Duodenal mucosa (tissue), 2 donors: ENCODE results near the gene CA11.
"Not testable (repeated sequence)": the region's sequence is repeated elsewhere in the genome, so short reads cannot be mapped to it uniquely, and the experiment has no call there.

Experiments used
- H3K27ac ChIP-seq: one replicate; pipeline ENCODE4 v1.7.0; 2013; ENCODE audit warnings: low read depth, low read length
- H3K27me3 ChIP-seq, 2 donors: one replicate each; pipeline ENCODE4 v1.7.0; 2013; ENCODE audit warnings: low read length in 2 of 2, control low read depth in 1 of 2; ENCODE audit not compliant: insufficient read depth in 2 of 2, control insufficient read depth in 1 of 2
- H3K36me3 ChIP-seq, 2 donors: one replicate each; pipeline ENCODE4 v1.7.0; 2013; ENCODE audit warnings: low read length in 2 of 2, control low read depth in 1 of 2; ENCODE audit not compliant: insufficient read depth in 2 of 2, control insufficient read depth in 1 of 2
- H3K4me1 ChIP-seq, 2 donors: one replicate each; pipeline ENCODE4 v1.7.0; 2013; ENCODE audit warnings: low read length in 2 of 2, control low read depth in 1 of 2; ENCODE audit not compliant: insufficient read depth in 2 of 2, control insufficient read depth in 1 of 2
- H3K4me3 ChIP-seq, 2 donors: one replicate each; pipeline ENCODE4 v1.7.0; 2013; ENCODE audit warnings: low read length in 2 of 2, low read depth in 1 of 2
- H3K9ac ChIP-seq, 2 donors: one replicate each; pipeline ENCODE4 v1.7.0; 2013; ENCODE audit warnings: low read length in 2 of 2, low read depth in 1 of 2
- H3K9me3 ChIP-seq, 2 donors: one replicate each; pipeline ENCODE4 v1.7.0; 2013; ENCODE audit warnings: low read length in 2 of 2, control low read depth in 1 of 2; ENCODE audit not compliant: control insufficient read depth in 1 of 2

The CA11 gene

GRCh38 chr19:48680006-48680405 is 34.0 kb upstream of the CA11 start:
- H3K9me3 ChIP-seq, H3K27me3 ChIP-seq, H3K4me3 ChIP-seq, H3K36me3 ChIP-seq, H3K9ac ChIP-seq, H3K27ac ChIP-seq: not testable (repeated sequence)
- H3K4me1 ChIP-seq: peaks cover 33 to 35% of the 10 kb centered on the region in 2 donors

DNA sequence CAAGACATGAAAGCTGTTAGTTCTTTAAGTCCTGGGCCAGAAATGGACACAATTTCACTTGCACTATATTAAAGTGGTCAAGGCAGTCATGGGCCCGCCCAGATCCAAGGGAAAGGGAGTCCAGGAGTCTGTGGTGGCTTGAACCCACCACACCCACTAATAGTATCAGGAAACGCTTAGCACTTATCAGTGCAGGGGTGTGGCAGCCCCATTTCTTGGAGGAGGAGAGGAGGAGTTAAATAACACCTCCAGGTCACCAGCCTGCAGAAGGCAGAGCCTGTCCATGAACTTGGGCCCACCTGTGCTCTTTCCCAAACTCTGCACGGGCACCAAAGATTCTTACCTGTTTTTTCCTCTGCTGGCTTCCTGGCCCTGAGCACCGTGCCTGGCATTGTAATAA is 32.2 kb upstream of the CA11 start:
- Histone ChIP-seq H3K4me3 (peak overlapping the region; percentile 32 to 47), H3K27ac (peak overlapping the region; percentile 70), H3K9me3 (no peaks in the 10 kb centered on the region), H3K4me1 (peaks cover 26 to 31% of the 10 kb centered on the region in 2 donors), H3K27me3 (no peaks in the 10 kb centered on the region), H3K9ac (peak overlapping the region; percentile 20 to 32), H3K36me3 (no peaks in the 10 kb centered on the region)

DNA sequence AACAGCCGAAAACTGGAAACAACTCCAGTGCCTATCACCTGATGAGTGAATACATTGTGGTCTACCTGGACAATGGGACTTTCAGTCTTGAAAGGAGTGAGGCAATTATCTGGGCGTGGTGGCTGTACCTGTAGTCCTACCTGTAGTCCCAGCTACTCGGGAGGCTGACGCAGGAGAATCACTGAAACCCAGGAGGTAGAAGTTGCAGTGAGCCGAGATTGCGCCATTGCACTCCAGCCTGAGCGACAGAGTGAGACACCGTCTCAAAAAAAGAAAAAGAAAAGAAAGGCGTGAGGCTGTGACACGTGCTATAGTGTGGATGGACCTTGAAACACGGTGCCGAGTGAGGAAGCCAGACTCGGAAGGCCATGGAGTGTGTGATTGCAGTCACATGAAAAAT is 30.9 kb upstream of the CA11 start:
- H3K9me3 ChIP-seq: no peaks in the 10 kb centered on the region
- peak overlapping the region; percentile 38 to 48 for H3K9ac ChIP-seq
- no peak overlapping the region for H3K4me3 ChIP-seq
- peaks cover 26 to 31% of the 10 kb centered on the region in 2 donors for H3K4me1 ChIP-seq
- peak overlapping the region; percentile 58 for H3K27ac ChIP-seq
- no peaks in the 10 kb centered on the region for H3K27me3 ChIP-seq
- H3K36me3 ChIP-seq: no peaks in the 10 kb centered on the region

DNA sequence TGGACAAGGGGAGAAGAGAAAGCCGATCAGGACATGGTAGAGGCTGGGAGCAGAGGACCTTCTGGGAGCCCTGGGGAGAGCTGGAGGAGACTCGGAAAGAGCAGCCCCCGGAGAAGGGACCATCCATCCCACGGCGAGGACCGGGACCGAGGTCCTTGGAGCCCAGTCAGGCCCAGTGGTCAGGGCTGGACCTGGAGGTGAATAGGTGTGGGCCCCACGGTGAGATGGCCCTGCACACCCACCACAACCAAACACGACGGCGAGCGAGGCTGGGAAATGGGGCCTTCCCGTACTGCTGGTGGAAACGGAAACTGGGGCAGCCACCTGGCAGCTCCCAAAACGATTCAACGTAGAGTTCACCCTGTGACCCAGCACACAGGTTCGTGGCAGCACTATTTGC is 30.5 kb upstream of the CA11 start:
- Histone ChIP-seq H3K27me3 (no peaks in the 10 kb centered on the region), H3K27ac (peak overlapping the region; percentile 58), H3K9ac (peak overlapping the region in 1 of 2 donors; percentile 38), H3K36me3 (no peaks in the 10 kb centered on the region), H3K4me1 (peaks cover 26 to 31% of the 10 kb centered on the region in 2 donors), H3K9me3 (no peaks in the 10 kb centered on the region), H3K4me3 (no peak overlapping the region)

GRCh38 chr19:48674921-48675824 is 29.2 kb upstream of the CA11 start:
- Histone ChIP-seq H3K4me3 (no peak overlapping the region), H3K36me3 (no peaks in the 10 kb centered on the region), H3K27me3 (no peaks in the 10 kb centered on the region), H3K9ac (peak overlapping the region in 1 of 2 donors; percentile 33), H3K4me1 (peaks cover 26 to 27% of the 10 kb centered on the region in 2 donors), H3K27ac (no peak overlapping the region), H3K9me3 (no peaks in the 10 kb centered on the region)

- Histone ChIP-seq H3K4me1 (peaks cover 26 to 27% of the 10 kb centered on the region in 2 donors), H3K4me3 (no peak overlapping the region), H3K9ac (no peak overlapping the region), H3K9me3 (no peaks in the 10 kb centered on the region), H3K27me3 (no peaks in the 10 kb centered on the region), H3K36me3 (no peaks in the 10 kb centered on the region), H3K27ac (no peak overlapping the region)
These were observed 28.3 kb upstream of the CA11 start for GRCh38 chr19:48674216-48674809.

GRCh38 chr19:48673436-48674100 is 27.6 kb upstream of the CA11 start:
- Histone ChIP-seq H3K9ac (no peak overlapping the region), H3K4me3 (no peak overlapping the region), H3K4me1 (peaks cover 21 to 23% of the 10 kb centered on the region in 2 donors), H3K9me3 (no peaks in the 10 kb centered on the region), H3K36me3 (no peaks in the 10 kb centered on the region), H3K27me3 (no peaks in the 10 kb centered on the region), H3K27ac (no peak overlapping the region)

DNA sequence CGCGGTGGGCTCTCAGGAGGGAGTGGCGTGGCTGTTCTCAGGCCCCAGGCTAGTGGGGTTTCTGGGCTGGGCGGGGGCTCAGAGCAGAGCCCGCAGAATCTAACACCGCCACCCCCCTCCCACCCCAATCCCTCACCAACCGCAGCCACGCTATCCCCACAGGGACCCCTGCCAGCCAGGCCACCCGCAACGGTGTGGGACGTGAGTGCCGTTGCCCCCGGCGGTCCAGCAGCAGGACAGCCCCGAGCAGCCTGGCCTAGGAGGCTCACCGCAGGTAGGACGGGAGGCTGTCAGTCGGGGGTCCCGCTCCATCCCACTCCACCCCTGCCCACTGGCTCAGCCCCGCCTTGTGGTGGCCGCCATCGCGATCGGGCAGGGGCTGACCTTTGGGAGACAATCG is 27.0 kb upstream of the CA11 start, which contains the start of gene NTN5:
Gene NTN5 (minus strand): TSS at position 24 of the 400 bp plus-strand sequence. CDS start 2,031 bp downstream, outside the sequence.
- H3K9ac ChIP-seq: no peak within 1 kb of the TSS
- H3K4me1 ChIP-seq: peaks cover 20 to 23% of the 10 kb centered on the region in 2 donors
- no peak within 1 kb of the TSS for H3K4me3 ChIP-seq
- no peaks in the 10 kb centered on the region for H3K9me3 ChIP-seq
- H3K27me3 ChIP-seq: no peaks in the 10 kb centered on the region
- H3K36me3 ChIP-seq: no peaks in the 10 kb centered on the region
- no peak within 1 kb of the TSS for H3K27ac ChIP-seq

DNA sequence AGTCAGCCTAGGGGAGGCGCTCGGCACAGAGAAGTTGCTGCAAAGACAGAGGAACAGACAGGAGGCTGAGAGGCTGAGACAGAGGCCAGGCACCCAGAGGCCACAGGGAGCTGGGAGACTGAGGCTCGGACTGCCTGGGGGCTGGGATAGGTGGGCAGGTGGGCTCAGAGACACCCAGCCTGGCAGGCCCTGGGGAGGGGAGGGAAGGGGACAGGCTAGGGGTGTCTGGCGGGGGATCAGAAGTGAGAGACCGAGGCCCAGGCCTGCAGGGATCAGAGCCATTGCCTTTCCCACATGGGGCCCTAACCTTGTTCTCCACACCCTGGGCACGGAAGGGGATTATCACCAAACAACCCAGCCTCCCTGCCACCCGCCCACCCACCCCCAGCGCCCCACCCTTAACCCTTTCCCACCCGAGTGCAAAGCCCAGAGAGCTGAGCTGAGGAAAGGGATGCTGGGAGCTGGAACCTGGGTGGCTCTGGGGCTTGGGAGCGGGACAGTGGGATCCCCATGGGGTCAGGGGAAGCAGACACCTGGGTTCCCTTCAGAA is 25.5 kb upstream of the CA11 start:
- H3K27ac ChIP-seq: no peak overlapping the region
- H3K4me1 ChIP-seq: peaks cover 10 to 14% of the 10 kb centered on the region in 2 donors
- no peaks in the 10 kb centered on the region for H3K27me3 ChIP-seq
- no peaks in the 10 kb centered on the region for H3K9me3 ChIP-seq
- no peak overlapping the region for H3K9ac ChIP-seq
- no peak overlapping the region for H3K4me3 ChIP-seq
- H3K36me3 ChIP-seq: no peaks in the 10 kb centered on the region
